NCI-H510A treated with DMSO at 0.1 percent for 48 hours (cell line): ENCODE data around the gene AMMECR1.
"Not testable (repeated sequence)": the region's sequence is repeated elsewhere in the genome, so short reads cannot be mapped to it uniquely, and the experiment has no call there.

Experiments
- DNase-seq: peaks from one replicate; lab custom pipeline; 2025; lab: John Stamatoyannopoulos, UW

AMMECR1 gene

GRCh38 chrX:110167952-110168451 is 149.9 kb downstream of the AMMECR1 start:
- DNase-seq = no peak

- DNase-seq = peak; percentile 19
Measured at GRCh38 chrX:110163488-110163887, 154.4 kb downstream of the AMMECR1 start.

GRCh38 chrX:110162867-110163266 is 155.0 kb downstream of the AMMECR1 start:
- DNase-seq = no peak

GRCh38 chrX:110162131-110162530 is 155.8 kb downstream of the AMMECR1 start:
- DNase-seq = no peak

GRCh38 chrX:110161361-110161686 is 156.6 kb downstream of the AMMECR1 start:
- no peak for DNase-seq

GRCh38 chrX:110159865-110160264 is 158.0 kb downstream of the AMMECR1 start:
- DNase-seq = no peak

- DNase-seq = no peak
Measured at GRCh38 chrX:110159235-110159634, 158.7 kb downstream of the AMMECR1 start.

- DNase-seq = no peak
Measured at GRCh38 chrX:110157444-110157843, 160.4 kb downstream of the AMMECR1 start.

- peak; percentile 5 for DNase-seq
Measured at GRCh38 chrX:110156167-110156754, 161.6 kb downstream of the AMMECR1 start.

- no peak for DNase-seq
Measured at GRCh38 chrX:110155759-110156158, 162.1 kb downstream of the AMMECR1 start.

GRCh38 chrX:110154328-110154727 is 163.6 kb downstream of the AMMECR1 start:
- not testable (repeated sequence) for DNase-seq

- no peak for DNase-seq
Measured at GRCh38 chrX:110153896-110154295, 164.0 kb downstream of the AMMECR1 start.

- no peak for DNase-seq
Measured at GRCh38 chrX:110153244-110153643, 164.6 kb downstream of the AMMECR1 start.

GRCh38 chrX:110146521-110146920 is 171.4 kb downstream of the AMMECR1 start:
- DNase-seq = peak; percentile 31

GRCh38 chrX:110145854-110146253 is 172.0 kb downstream of the AMMECR1 start:
- DNase-seq = no peak

- DNase-seq = no peak
Measured at GRCh38 chrX:110145311-110145710, 172.6 kb downstream of the AMMECR1 start.
